ENCODE measurements around the gene TIGD2. TPM values are rescaled to one million over a fixed set of nuclear protein-coding genes. Genes with fewer than 3 reads are reported as not detected.
"Not testable (repeated sequence)": the region's sequence is repeated elsewhere in the genome, so short reads cannot be mapped to it uniquely, and the experiment has no call there.

The TIGD2 gene
- total and polyA plus RNA-seq, 2 of the 13 experiments (the other 11 are each of a cell fraction or from before 2014, with no cell fraction given): 3.1 to 15.5 TPM

DNA sequence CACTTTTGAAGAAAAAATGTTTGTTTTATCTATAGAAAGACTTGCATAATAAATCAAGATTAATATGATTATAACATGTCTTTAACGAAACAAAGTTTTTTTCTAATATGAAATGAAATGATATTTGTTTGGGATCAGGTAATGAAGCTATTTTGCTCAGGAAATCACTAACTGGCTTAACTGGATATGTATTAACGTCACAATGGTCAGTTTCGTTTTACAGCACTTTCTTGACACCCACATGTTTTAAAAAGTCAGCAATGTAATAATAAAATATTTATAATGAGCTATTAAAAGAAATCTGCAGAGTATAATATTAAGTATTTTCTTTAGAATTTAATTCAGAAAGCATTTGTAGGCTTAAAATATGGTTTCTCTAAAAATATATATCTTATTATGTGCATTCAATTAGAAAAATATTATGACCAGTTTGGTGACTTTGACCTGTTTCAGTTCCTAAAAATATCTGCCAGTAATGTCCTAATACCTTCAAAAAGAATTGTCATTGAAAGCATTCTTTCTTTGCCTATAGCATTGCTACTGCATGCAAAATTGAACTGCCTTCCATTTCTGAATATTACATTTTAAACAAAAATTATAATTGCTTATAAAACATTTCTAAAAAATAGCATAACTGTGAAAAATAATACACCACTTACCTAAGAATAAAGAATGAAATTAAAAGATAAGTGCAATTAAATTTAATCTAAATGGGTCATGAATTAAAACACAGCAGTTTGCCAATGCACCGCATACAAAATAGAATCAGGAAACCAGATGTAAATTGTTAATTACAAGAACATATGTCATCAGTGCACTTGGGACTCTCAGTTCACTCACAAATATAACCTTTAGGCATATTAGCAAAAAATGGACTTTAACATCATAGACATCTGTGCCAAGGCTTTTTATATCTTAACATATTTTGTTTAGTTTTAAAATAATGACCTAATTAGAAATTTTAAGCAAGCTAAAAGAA lies 31.6 kb downstream of the TIGD2 start:
- Histone ChIP-seq H3K27ac (ENCODE audit: extremely low read length, insufficient read depth, low read length) (no peak overlapping the region), H3K4me3 (replicated peaks in 1 of 3; ENCODE audit: insufficient read depth in 1 of 3, low read depth in 2 of 3, low read length in 3 of 3) (no peak overlapping the region), H2AFZ (ENCODE audit: low read length) (no peak overlapping the region), H3K79me2 (ENCODE audit: insufficient read depth, low read length) (no peaks in the 10 kb centered on the region), H4K20me1 (ENCODE audit: insufficient read depth, low read length) (no peaks in the 10 kb centered on the region), H3K36me3 (replicated peaks in 1 of 2; ENCODE audit: control insufficient read depth in 1 of 2, insufficient read depth in 2 of 2, low read length in 2 of 2) (no peaks in the 10 kb centered on the region), H3K27me3 (ENCODE audit: control insufficient read depth in 1 of 2, insufficient read depth in 2 of 2, low read length in 2 of 2) (0 out of 5 replicates have a peak, but pooled peaks cover 0 to 3% of the 10 kb centered on the region in 2 experiments), H3K9me3 (ENCODE audit: low read length) (no peaks in the 10 kb centered on the region), H3K4me1 (ENCODE audit: insufficient read depth, low read length) (peaks cover 11% of the 10 kb centered on the region), H3K4me2 (ENCODE audit: low read depth, low read length) (no peak overlapping the region), H3K9ac (ENCODE audit: insufficient read depth, low read depth, low read length) (no peak overlapping the region)
- intact Hi-C loops (cut with micrococcal nuclease; ENCODE audit: unreplicated experiment) (no loop called here), in situ Hi-C loops (cut with HindIII; ENCODE audit: extremely low pct_ligation_motif_present, low pct_unique_long_range_greater_than_20kb) (no loop called here)
- ATAC-seq (no peak), FAIRE-seq (no peak), DNase-seq (ENCODE audit: low spot score) (no peak)
- CTCF ChIA-PET (ENCODE audit: low intra/inter-chr PET ratio, low total read pairs): no interaction called here
- POLR2A ChIA-PET: no interaction called here
- TF ChIP-seq PHF8 (CRISPR knock-in tag; IDR thresholded peaks at IDR 0.05) (no peak), TBL1XR1 (IDR thresholded peaks at IDR 0.05; ENCODE audit: borderline replicate concordance, low read length, partially characterized antibody) (no peak), MIER3 (CRISPR knock-in tag; IDR thresholded peaks at IDR 0.05; ENCODE audit: borderline replicate concordance) (no peak), ZNF260 (CRISPR knock-in tag; IDR thresholded peaks at IDR 0.05; ENCODE audit: borderline replicate concordance, low read depth) (no peak), CREM (IDR thresholded peaks at IDR 0.05) (no peak), CREM (CRISPR knock-in tag; IDR thresholded peaks at IDR 0.05) (no peak), ISL2 (CRISPR knock-in tag; IDR thresholded peaks at IDR 0.05) (no peak), ZNF543 (CRISPR knock-in tag; IDR thresholded peaks at IDR 0.05) (no peak), ELF4 (CRISPR knock-in tag; IDR thresholded peaks at IDR 0.05; ENCODE audit: borderline replicate concordance) (no peak), ZNF678 (CRISPR knock-in tag; IDR thresholded peaks at IDR 0.05) (no peak), SKI (IDR thresholded peaks at IDR 0.05; ENCODE audit: partially characterized antibody) (no peak), ZNF816 (CRISPR knock-in tag; IDR thresholded peaks at IDR 0.05; ENCODE audit: borderline replicate concordance) (no peak), NR3C1 (CRISPR knock-in tag; IDR thresholded peaks at IDR 0.05) (no peak)
- TF ChIP-seq, protein P1, sequence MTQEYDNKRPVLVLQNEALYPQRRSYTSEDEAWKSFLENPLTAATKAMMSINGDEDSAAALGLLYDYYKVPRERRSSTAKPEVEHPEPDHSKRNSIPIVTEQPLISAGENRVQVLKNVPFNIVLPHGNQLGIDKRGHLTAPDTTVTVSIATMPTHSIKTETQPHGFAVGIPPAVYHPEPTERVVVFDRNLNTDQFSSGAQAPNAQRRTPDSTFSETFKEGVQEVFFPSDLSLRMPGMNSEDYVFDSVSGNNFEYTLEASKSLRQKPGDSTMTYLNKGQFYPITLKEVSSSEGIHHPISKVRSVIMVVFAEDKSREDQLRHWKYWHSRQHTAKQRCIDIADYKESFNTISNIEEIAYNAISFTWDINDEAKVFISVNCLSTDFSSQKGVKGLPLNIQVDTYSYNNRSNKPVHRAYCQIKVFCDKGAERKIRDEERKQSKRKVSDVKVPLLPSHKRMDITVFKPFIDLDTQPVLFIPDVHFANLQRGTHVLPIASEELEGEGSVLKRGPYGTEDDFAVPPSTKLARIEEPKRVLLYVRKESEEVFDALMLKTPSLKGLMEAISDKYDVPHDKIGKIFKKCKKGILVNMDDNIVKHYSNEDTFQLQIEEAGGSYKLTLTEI (CRISPR knock-in tag; conservative IDR thresholded peaks at IDR 0.05): no peak
- BruUV-seq (replicated peaks): no TSS peak
- 26% methylated on average over 4 of the region's 4 CpGs for WGBS (ENCODE audit: low lambda C conversion rate)

DNA sequence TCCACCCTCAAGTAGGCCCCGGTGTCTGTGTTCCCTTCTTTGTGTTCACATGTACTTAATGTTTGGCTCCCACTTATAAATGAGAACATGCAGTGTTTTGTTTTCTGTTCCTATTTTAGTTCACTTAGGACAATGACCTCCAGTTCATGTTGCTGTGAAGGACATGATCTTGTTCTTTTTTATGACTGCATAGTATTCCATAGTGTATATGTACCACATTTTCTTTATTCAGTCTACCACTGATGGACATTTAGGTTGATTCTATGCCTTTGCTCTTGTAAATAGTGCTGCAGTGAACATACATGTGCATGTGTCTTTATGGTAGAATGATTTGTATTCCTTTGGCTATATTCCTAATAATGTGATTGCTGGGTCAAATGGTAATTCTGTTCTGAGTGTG lies 33.3 kb downstream of the TIGD2 start:
- H3K9ac ChIP-seq (ENCODE audit: insufficient read depth, low read depth, low read length); BruUV-seq (replicated peaks); POLR2A ChIA-PET; H3K27ac ChIP-seq (ENCODE audit: extremely low read length, insufficient read depth, low read length); DNase-seq (ENCODE audit: low spot score); CTCF ChIA-PET (ENCODE audit: low intra/inter-chr PET ratio, low total read pairs); H4K20me1 ChIP-seq (ENCODE audit: insufficient read depth, low read length); H3K36me3 ChIP-seq (replicated peaks in 1 of 2; ENCODE audit: control insufficient read depth in 1 of 2, insufficient read depth in 2 of 2, low read length in 2 of 2); H2AFZ ChIP-seq (ENCODE audit: low read length); in situ Hi-C loops (cut with HindIII; ENCODE audit: extremely low pct_ligation_motif_present, low pct_unique_long_range_greater_than_20kb); H3K4me3 ChIP-seq (replicated peaks in 1 of 3; ENCODE audit: insufficient read depth in 1 of 3, low read depth in 2 of 3, low read length in 3 of 3); H3K79me2 ChIP-seq (ENCODE audit: insufficient read depth, low read length); FAIRE-seq; ATAC-seq; H3K4me2 ChIP-seq (ENCODE audit: low read depth, low read length); intact Hi-C loops (cut with micrococcal nuclease; ENCODE audit: unreplicated experiment); H3K27me3 ChIP-seq (ENCODE audit: control insufficient read depth in 1 of 2, insufficient read depth in 2 of 2, low read length in 2 of 2); H3K9me3 ChIP-seq (ENCODE audit: low read length): not testable (repeated sequence)
- WGBS (ENCODE audit: low lambda C conversion rate): 59% methylated on average over 1 of the region's 1 CpG
- H3K4me1 ChIP-seq (ENCODE audit: insufficient read depth, low read length): peaks cover 11% of the 10 kb centered on the region

All from HepG2 (cell line).